SH-SY5Y (cell line): Measurements from ENCODE around the gene NR2C1.

Experiments
- GATA2 ChIP-seq: IDR thresholded peaks from 2 replicates; pipeline ENCODE4 v1.6.1; 2011; ENCODE audit warnings: mild to moderate bottlenecking, low read depth, low read length
- GATA3 ChIP-seq: IDR thresholded peaks from 2 replicates; pipeline ENCODE4 v1.6.1; 2011; ENCODE audit warnings: low read depth, mild to moderate bottlenecking, low read length, moderate library complexity

The NR2C1 gene

GRCh38 chr12:95096852-95097251 lies 23.4 kb upstream of the NR2C1 start:
- TF ChIP-seq GATA3 (no peak), GATA2 (no peak)

DNA sequence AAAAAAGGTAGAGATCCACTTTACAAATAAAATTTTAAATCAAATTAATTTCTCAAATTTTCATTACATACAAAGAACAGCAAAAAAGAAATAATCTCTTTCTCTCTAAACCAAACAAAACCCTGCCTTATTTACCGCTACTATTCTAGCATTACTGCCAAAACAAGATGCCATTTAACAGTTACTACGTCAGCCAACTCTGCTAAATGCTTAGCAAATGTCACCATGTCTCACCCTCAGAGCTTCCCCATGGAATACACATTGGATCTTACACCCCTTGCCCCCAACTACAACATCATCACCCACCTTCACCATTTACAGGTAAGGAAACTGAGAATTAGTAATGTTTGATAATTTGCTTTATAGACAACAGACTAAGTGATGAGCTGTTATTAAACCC lies 23.0 kb upstream of the NR2C1 start:
- TF ChIP-seq GATA3 (no peak), GATA2 (no peak)

DNA sequence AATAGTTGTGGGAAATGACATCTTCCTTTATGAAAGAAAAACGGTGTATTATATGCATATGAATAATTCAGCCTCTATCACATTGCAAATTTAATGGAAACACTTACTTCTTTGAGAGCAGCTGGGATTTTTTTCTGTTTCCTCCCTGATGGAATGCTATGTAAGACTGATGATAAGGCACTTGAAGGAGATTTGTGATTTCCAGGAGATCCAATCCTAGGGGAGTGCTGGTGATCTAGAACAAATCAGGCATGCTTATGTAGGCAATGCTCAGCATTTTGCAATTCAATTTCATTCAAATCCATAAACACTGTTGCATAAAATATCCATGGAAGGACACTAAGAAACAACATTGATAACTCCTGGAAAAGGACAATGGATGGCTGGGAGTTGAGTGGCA lies 16.0 kb upstream of the NR2C1 start:
- no peak for TF ChIP-seq GATA2
- no peak for TF ChIP-seq GATA3

GRCh38 chr12:95088379-95088778 lies 15.0 kb upstream of the NR2C1 start:
- no peak for TF ChIP-seq GATA3

- TF ChIP-seq GATA2 (no peak), GATA3 (no peak)
Measured at GRCh38 chr12:95085612-95086011, 12.2 kb upstream of the NR2C1 start.

GRCh38 chr12:95083938-95084337 lies 10.5 kb upstream of the NR2C1 start:
- TF ChIP-seq GATA2, result no peak
- no peak for TF ChIP-seq GATA3

- no peak for TF ChIP-seq GATA3
- no peak for TF ChIP-seq GATA2
Measured at GRCh38 chr12:95083471-95083870, 10.1 kb upstream of the NR2C1 start.

DNA sequence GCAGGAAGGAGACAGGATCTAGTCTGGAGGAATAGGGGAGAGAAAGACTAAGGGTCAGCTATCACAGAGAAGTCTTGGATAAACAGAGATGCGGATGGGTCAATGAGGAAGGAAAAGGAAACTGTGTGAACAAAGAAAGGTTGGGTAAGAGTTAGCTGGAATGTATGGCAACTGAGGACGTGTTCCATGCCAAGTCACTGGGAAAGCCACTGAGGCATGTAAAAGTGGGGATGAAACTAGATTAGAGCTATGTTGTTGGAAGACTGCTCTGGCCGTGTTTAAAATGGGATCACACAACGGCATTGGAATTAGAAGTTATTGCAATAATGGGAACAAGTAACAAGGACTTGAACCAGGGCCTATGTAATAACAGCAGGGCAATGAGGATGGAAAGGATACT lies 3.9 kb upstream of the NR2C1 start:
- no peak for TF ChIP-seq GATA2
- no peak for TF ChIP-seq GATA3

DNA sequence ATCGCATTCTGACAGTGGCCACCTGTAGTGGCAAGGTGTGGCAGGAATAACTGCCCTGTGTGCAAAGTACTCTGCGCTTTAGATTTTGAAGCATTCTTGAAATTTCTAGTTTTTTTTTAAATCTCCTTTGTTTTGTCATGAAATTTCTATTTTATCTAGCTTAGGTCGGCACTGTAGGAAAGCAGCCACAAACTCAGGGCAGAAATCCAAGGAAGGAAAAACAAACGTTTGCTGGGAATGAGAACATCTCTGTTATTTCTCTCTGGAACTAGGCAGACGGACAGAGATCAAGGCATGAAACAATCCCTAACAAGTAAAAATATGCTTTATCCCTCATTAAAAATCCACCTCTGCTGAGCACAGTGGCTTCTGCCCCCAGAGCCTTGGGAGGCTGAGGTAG lies 1.3 kb upstream of the NR2C1 start:
- no peak for TF ChIP-seq GATA3
- no peak for TF ChIP-seq GATA2

GRCh38 chr12:95073698-95074520 lies 491 bp upstream of the NR2C1 start:
- TF ChIP-seq GATA3, result no peak
- no peak for TF ChIP-seq GATA2

GRCh38 chr12:95070378-95070777 lies 3.0 kb downstream of the NR2C1 start:
- TF ChIP-seq GATA2 (no peak), GATA3 (no peak)

DNA sequence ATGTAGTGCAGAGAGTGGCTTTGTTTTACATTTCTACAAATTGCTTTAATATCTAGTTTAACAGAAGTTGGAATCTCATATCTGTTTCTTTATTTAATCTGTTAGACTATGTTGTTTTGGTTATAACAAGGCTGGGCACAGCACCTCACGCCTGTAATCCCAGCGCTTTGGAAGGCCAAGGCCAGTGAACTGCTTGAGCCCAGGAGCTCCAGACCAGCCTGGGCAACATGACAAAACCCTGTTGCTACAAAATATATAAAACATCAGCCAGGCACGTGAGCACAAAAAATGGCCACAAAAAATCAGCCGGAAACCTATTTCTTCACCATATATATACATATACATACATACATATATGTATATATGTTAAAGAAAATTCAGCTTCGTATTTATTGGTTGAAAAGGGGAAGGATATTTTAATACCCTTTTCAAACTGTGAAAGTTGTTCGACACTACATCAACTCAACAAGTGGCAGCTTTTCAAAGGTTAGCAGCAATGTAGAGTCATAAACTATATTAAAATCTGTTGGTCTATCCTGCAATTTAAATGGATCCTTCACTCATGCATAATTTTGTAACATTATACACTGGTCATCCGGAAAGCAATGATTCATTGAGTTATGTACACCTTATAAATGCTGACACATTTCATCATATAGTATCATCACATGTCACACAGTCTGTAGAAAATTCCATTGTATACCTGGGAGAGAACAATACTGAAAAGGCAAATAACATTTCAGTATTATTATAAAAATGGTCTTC lies 7.1 kb downstream of the NR2C1 start:
- TF ChIP-seq GATA3 (no peak), GATA2 (no peak)

DNA sequence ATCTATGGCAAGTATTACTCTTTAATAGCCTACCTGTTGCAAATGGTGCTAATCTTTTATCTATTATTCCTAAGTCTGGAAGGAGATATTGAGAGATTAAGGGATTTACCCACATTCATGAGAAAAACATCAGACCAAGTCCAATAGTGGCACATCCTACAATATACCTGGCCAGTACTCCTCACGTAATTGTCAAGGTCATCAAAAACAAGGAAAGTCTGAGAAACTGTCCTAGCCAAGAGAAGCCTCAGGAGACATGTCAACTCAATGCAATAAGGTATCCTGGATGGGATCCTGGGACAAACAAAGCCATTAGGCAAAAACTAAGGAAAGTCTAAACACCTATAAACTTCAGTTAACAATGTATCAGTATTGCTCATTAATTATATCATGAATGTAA lies 12.5 kb downstream of the NR2C1 start:
- TF ChIP-seq GATA3 (no peak), GATA2 (no peak)

GRCh38 chr12:95059984-95060383 lies 13.4 kb downstream of the NR2C1 start:
- TF ChIP-seq GATA3 (no peak), GATA2 (no peak)

- TF ChIP-seq GATA3 (no peak), GATA2 (no peak)
Measured at GRCh38 chr12:95057424-95057823, 16.0 kb downstream of the NR2C1 start.

DNA sequence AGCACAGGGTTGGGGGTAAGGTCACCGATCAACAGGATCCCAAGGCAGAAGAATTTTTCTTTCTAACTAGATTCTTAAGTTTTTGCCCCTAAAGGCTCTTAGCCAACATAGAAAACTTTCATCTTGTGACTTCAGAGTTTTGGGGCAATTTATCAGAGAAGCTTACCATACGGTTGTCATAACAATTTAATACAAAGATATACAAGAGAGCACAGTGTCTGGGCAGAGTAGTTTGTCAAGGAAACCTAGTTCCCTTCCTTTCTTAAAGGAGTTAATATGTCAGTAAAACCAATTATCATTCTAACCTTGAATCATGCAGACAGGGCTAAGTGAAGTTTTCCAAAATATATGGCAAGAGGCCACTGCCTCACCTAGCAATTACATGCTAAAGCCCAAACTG lies 18.4 kb downstream of the NR2C1 start:
- TF ChIP-seq GATA3 (no peak), GATA2 (no peak)
